ENCODE data around the gene SPACA7.

Gene SPACA7

GRCh38 chr13:112348642-112349345 lies 27.4 kb upstream of the SPACA7 start:
- H3K27me3 ChIP-seq (ENCODE audit: insufficient read depth, low read length, poor library complexity, severe bottlenecking): no peaks in the 10 kb centered on the region
- H3K4me1 ChIP-seq (ENCODE audit: insufficient read depth, low read length, poor library complexity, severe bottlenecking): no peaks in the 10 kb centered on the region

DNA sequence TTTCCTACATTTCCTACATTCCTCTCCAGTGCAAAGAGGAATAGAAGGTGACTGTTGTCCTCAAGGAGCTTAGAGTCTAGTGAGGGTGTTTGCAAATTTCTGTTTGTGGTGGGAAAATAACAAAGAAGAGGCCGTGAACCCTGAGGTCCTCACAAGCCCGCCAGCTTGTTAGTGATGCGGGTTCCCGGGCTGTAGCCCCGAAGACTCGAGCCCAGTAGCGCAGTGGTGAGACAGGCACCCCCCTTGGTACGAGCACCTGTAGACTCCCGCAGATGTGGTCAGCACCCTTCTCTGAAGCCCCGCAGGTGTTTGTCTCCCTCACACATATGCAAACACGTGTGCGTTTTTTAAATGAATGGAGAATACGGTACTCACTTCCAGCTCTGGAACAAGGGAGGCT lies 26.5 kb upstream of the SPACA7 start:
- Histone ChIP-seq H3K9ac (ENCODE audit: low read depth, low read length, poor library complexity, severe bottlenecking) (no peak overlapping the region), H3K9me3 (ENCODE audit: insufficient read depth, low read depth, low read length) (no peaks in the 10 kb centered on the region), H3K4me1 (ENCODE audit: insufficient read depth, low read length, poor library complexity, severe bottlenecking) (no peaks in the 10 kb centered on the region), H3K79me2 (ENCODE audit: insufficient read depth, low read length) (no peaks in the 10 kb centered on the region), H2AFZ (ENCODE audit: low read length) (no peak overlapping the region), H3K4me3 (ENCODE audit: low read length, poor library complexity, severe bottlenecking) (no peak overlapping the region), H3K36me3 (ENCODE audit: insufficient read depth, low read length) (no peaks in the 10 kb centered on the region), H3K4me2 (ENCODE audit: low read depth, low read length, poor library complexity, severe bottlenecking) (no peak overlapping the region), H4K20me1 (ENCODE audit: insufficient read depth, low read length, poor library complexity, severe bottlenecking) (no peaks in the 10 kb centered on the region), H3K27me3 (ENCODE audit: insufficient read depth, low read length, poor library complexity, severe bottlenecking) (no peaks in the 10 kb centered on the region), H3K9me2 (replicated peaks; ENCODE audit: low read depth, low read length) (no peaks in the 10 kb centered on the region), H3F3A (ENCODE audit: low read depth) (no peaks in the 10 kb centered on the region)
- no peak for TF ChIP-seq EZH2phosphoT487 (IDR thresholded peaks at IDR 0.05; ENCODE audit: borderline replicate concordance)
- TF ChIP-seq, protein P1, sequence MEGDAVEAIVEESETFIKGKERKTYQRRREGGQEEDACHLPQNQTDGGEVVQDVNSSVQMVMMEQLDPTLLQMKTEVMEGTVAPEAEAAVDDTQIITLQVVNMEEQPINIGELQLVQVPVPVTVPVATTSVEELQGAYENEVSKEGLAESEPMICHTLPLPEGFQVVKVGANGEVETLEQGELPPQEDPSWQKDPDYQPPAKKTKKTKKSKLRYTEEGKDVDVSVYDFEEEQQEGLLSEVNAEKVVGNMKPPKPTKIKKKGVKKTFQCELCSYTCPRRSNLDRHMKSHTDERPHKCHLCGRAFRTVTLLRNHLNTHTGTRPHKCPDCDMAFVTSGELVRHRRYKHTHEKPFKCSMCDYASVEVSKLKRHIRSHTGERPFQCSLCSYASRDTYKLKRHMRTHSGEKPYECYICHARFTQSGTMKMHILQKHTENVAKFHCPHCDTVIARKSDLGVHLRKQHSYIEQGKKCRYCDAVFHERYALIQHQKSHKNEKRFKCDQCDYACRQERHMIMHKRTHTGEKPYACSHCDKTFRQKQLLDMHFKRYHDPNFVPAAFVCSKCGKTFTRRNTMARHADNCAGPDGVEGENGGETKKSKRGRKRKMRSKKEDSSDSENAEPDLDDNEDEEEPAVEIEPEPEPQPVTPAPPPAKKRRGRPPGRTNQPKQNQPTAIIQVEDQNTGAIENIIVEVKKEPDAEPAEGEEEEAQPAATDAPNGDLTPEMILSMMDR (conservative IDR thresholded peaks at IDR 0.05; ENCODE audit: low read length): no peak

More at GRCh38 chr13:112348642-112349345, 27.4 kb upstream of the SPACA7 start:
- TF ChIP-seq, protein P1 (conservative IDR thresholded peaks at IDR 0.05; ENCODE audit: low read length): no peak
- TF ChIP-seq EZH2phosphoT487 (IDR thresholded peaks at IDR 0.05; ENCODE audit: borderline replicate concordance): no peak
- H3K36me3 ChIP-seq (ENCODE audit: insufficient read depth, low read length): no peaks in the 10 kb centered on the region
- H3K4me3 ChIP-seq (ENCODE audit: low read length, poor library complexity, severe bottlenecking): no peak overlapping the region
- no peak overlapping the region for H2AFZ ChIP-seq (ENCODE audit: low read length)
- H3K9me2 ChIP-seq (replicated peaks; ENCODE audit: low read depth, low read length): no peaks in the 10 kb centered on the region
- no peak overlapping the region for H3K9ac ChIP-seq (ENCODE audit: low read depth, low read length, poor library complexity, severe bottlenecking)
- H3K79me2 ChIP-seq (ENCODE audit: insufficient read depth, low read length): no peaks in the 10 kb centered on the region
- no peak overlapping the region for H3K4me2 ChIP-seq (ENCODE audit: low read depth, low read length, poor library complexity, severe bottlenecking)
- H3F3A ChIP-seq (ENCODE audit: low read depth): no peaks in the 10 kb centered on the region
- no peaks in the 10 kb centered on the region for H4K20me1 ChIP-seq (ENCODE audit: insufficient read depth, low read length, poor library complexity, severe bottlenecking)
- H3K9me3 ChIP-seq (ENCODE audit: insufficient read depth, low read depth, low read length): 0 out of 2 replicates have a peak, but pooled peaks cover 3% of the 10 kb centered on the region

DNA sequence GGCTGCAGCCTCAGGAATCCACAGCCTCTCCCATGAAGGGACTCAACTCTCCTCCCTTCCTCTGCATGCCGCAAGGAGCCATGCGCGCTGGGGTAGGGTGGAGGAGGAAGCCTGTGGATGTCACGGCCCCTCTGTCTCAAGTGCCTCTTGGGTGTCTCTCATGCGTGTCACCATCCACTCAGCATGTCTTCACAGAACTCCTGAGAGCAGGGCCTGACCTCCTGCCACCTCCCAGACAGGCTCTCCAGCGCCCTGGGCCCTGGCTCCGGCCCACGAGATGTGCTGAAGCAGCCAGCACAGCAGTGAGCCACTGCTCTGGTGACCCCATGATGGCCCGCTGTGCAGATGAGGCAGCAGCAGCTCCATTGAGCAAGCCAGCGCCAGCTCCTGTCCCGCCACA lies 25.9 kb upstream of the SPACA7 start:
- Histone ChIP-seq H3K79me2 (ENCODE audit: insufficient read depth, low read length) (no peaks in the 10 kb centered on the region), H3K27me3 (ENCODE audit: insufficient read depth, low read length, poor library complexity, severe bottlenecking) (no peaks in the 10 kb centered on the region), H3K4me1 (ENCODE audit: insufficient read depth, low read length, poor library complexity, severe bottlenecking) (no peaks in the 10 kb centered on the region), H3K9me2 (replicated peaks; ENCODE audit: low read depth, low read length) (no peaks in the 10 kb centered on the region), H3K36me3 (ENCODE audit: insufficient read depth, low read length) (no peaks in the 10 kb centered on the region), H3F3A (ENCODE audit: low read depth) (no peaks in the 10 kb centered on the region), H3K4me2 (ENCODE audit: low read depth, low read length, poor library complexity, severe bottlenecking) (no peak overlapping the region), H3K9ac (ENCODE audit: low read depth, low read length, poor library complexity, severe bottlenecking) (no peak overlapping the region), H3K9me3 (ENCODE audit: insufficient read depth, low read depth, low read length) (no peaks in the 10 kb centered on the region), H2AFZ (ENCODE audit: low read length) (no peak overlapping the region), H4K20me1 (ENCODE audit: insufficient read depth, low read length, poor library complexity, severe bottlenecking) (no peaks in the 10 kb centered on the region), H3K4me3 (ENCODE audit: low read length, poor library complexity, severe bottlenecking) (no peak overlapping the region)
- TF ChIP-seq, protein P1 (conservative IDR thresholded peaks at IDR 0.05; ENCODE audit: low read length): no peak
- TF ChIP-seq EZH2phosphoT487 (IDR thresholded peaks at IDR 0.05; ENCODE audit: borderline replicate concordance): no peak
